RCC 7860 (cell line): ENCODE results near the gene TEDC2.
A peak's percentile ranks its signal among the peaks of the same experiment; 100 is the strongest.

Experiments used
- DNase-seq: peaks from one replicate; pipeline ENCODE4 v3.0.0-alpha.2; 2015; ENCODE audit warnings: low spot score
- FAIRE-seq: peaks from 2 replicates; lab custom pipeline; 2012; peaks lifted over from hg19 to GRCh38; lab: Jason Lieb, UNC

TEDC2 gene

GRCh38 chr16:2490190-2491105 is 30.5 kb downstream of the TEDC2 start:
- DNase-seq, result no peak
- no peak for FAIRE-seq

- DNase-seq, result no peak
- no peak for FAIRE-seq
These were observed 32.4 kb downstream of the TEDC2 start for GRCh38 chr16:2492292-2492691.

- FAIRE-seq (no peak), DNase-seq (no peak)
These were observed 33.7 kb downstream of the TEDC2 start for GRCh38 chr16:2493605-2494004.

GRCh38 chr16:2494616-2495015 is 34.7 kb downstream of the TEDC2 start:
- FAIRE-seq (no peak), DNase-seq (no peak)

- FAIRE-seq, result no peak
These were observed 35.1 kb downstream of the TEDC2 start for GRCh38 chr16:2495041-2495440.

GRCh38 chr16:2496223-2497115 is 36.6 kb downstream of the TEDC2 start:
- FAIRE-seq (no peak), DNase-seq (no peak)

More at GRCh38 chr16:2495041-2495440, 35.1 kb downstream of the TEDC2 start:
- DNase-seq, result no peak

GRCh38 chr16:2497116-2497630 is 37.3 kb downstream of the TEDC2 start:
- no peak for FAIRE-seq
- DNase-seq, result no peak

GRCh38 chr16:2497695-2498484 is 38.0 kb downstream of the TEDC2 start:
- no peak for DNase-seq
- FAIRE-seq, result no peak

- no peak for FAIRE-seq
- no peak for DNase-seq
These were observed 38.8 kb downstream of the TEDC2 start for GRCh38 chr16:2498531-2499253.

- no peak for FAIRE-seq
- DNase-seq, result no peak
These were observed 39.5 kb downstream of the TEDC2 start for GRCh38 chr16:2499454-2499853.

GRCh38 chr16:2499890-2500429 is 40.1 kb downstream of the TEDC2 start:
- FAIRE-seq, result no peak
- DNase-seq, result no peak

GRCh38 chr16:2500430-2500917 is 40.6 kb downstream of the TEDC2 start:
- no peak for DNase-seq

GRCh38 chr16:2500918-2501750 is 41.2 kb downstream of the TEDC2 start:
- no peak for FAIRE-seq
- peak; percentile 66 for DNase-seq

More at GRCh38 chr16:2500430-2500917, 40.6 kb downstream of the TEDC2 start:
- FAIRE-seq, result no peak

GRCh38 chr16:2501946-2502895 is 42.3 kb downstream of the TEDC2 start:
- no peak for FAIRE-seq
- no peak for DNase-seq

GRCh38 chr16:2505695-2506094 is 45.8 kb downstream of the TEDC2 start:
- DNase-seq (no peak), FAIRE-seq (no peak)

- DNase-seq (no peak), FAIRE-seq (no peak)
These were observed 47.2 kb downstream of the TEDC2 start for GRCh38 chr16:2507052-2507659.

- DNase-seq (no peak), FAIRE-seq (no peak)
These were observed 47.8 kb downstream of the TEDC2 start for GRCh38 chr16:2507665-2508064.
